HL-60 (cell line): ENCODE data around the gene ACVR2B.

Source experiments
- DNase-seq, 2 experiments: peaks; one replicate each; pipeline ENCODE4 v3.0.0-alpha.2; 2010 to 2020; ENCODE audit warnings: low read depth in 1 of 2, low spot score in 1 of 2
- H3K27ac ChIP-seq: fragments of 250-450 bp; sonication (Bioruptor Pico); replicated peaks from 2 replicates; pipeline ENCODE4 v1.5.1; 2020; ENCODE audit warnings: mild to moderate bottlenecking, moderate library complexity
- H3K27me3 ChIP-seq: fragments of 250-450 bp; sonication (Bioruptor Pico); 2 replicates; pipeline ENCODE4 v1.5.1; 2021; ENCODE audit warnings: mild to moderate bottlenecking, moderate library complexity; ENCODE audit not compliant: insufficient read depth, poor library complexity, severe bottlenecking
- H3K4me3 ChIP-seq: replicated peaks from 2 replicates; pipeline ENCODE4 v1.5.1; 2011; ENCODE audit warnings: mild to moderate bottlenecking, control low read depth, low read length; ENCODE audit not compliant: insufficient read depth
- CTCF ChIP-seq: IDR thresholded peaks from one replicate; pipeline ENCODE4 v1.5.1; 2011; ENCODE audit warnings: low read length, control low read depth, inconsistent platforms; ENCODE audit not compliant: insufficient read depth
- GABPA ChIP-seq: IDR thresholded peaks from 2 replicates; pipeline ENCODE4 v1.6.1; 2012; ENCODE audit warnings: low read depth
- POLR2AphosphoS5 ChIP-seq: IDR thresholded peaks from 2 replicates; pipeline ENCODE4 v1.6.1; 2012; ENCODE audit warnings: low read depth
- REST ChIP-seq: IDR thresholded peaks from 2 replicates; pipeline ENCODE4 v1.6.1; 2012; ENCODE audit warnings: low read depth; ENCODE audit not compliant: insufficient replicate concordance
- SPI1 ChIP-seq: IDR thresholded peaks from 2 replicates; pipeline ENCODE4 v1.6.1; 2012; ENCODE audit warnings: low read depth, mild to moderate bottlenecking, borderline replicate concordance

The ACVR2B gene

GRCh38 chr3:38510631-38511030 is 56.9 kb downstream of the ACVR2B start:
- TF ChIP-seq GABPA (no peak), SPI1 (no peak)
- no peak overlapping the region for H3K4me3 ChIP-seq
- DNase-seq: no peak

GRCh38 chr3:38511546-38511945 is 57.9 kb downstream of the ACVR2B start:
- TF ChIP-seq POLR2AphosphoS5 (no peak), SPI1 (no peak), REST (no peak), CTCF (no peak), GABPA (no peak)
- Histone ChIP-seq H3K27me3 (no peaks in the 10 kb centered on the region), H3K27ac (no peak overlapping the region), H3K4me3 (no peak overlapping the region)
- DNase-seq: no peak

More at GRCh38 chr3:38510631-38511030, 56.9 kb downstream of the ACVR2B start:
- Histone ChIP-seq H3K27ac (no peak overlapping the region), H3K27me3 (no peaks in the 10 kb centered on the region)

GRCh38 chr3:38515367-38515766 is 61.7 kb downstream of the ACVR2B start:
- Histone ChIP-seq H3K27me3 (no peaks in the 10 kb centered on the region), H3K27ac (no peak overlapping the region), H3K4me3 (no peak overlapping the region)
- TF ChIP-seq POLR2AphosphoS5: no peak
- DNase-seq: no peak

GRCh38 chr3:38516669-38517068 is 63.0 kb downstream of the ACVR2B start:
- TF ChIP-seq SPI1 (no peak), GABPA (no peak), CTCF (no peak), POLR2AphosphoS5 (no peak), REST (no peak)
- Histone ChIP-seq H3K27me3 (no peaks in the 10 kb centered on the region), H3K4me3 (no peak overlapping the region), H3K27ac (no peak overlapping the region)
- no peak for DNase-seq

- TF ChIP-seq POLR2AphosphoS5 (no peak), CTCF (no peak), REST (no peak), SPI1 (no peak), GABPA (no peak)
- H3K27ac ChIP-seq: no peak overlapping the region
- H3K27me3 ChIP-seq: no peaks in the 10 kb centered on the region
- H3K4me3 ChIP-seq: no peak overlapping the region
- DNase-seq: no peak
These were observed 65.3 kb downstream of the ACVR2B start for GRCh38 chr3:38519000-38519399.
